Bronchial epithelial cell (primary cell): Measurements from ENCODE around the gene SLC9A4. TPM values are rescaled to one million over a fixed set of nuclear protein-coding genes. Genes with fewer than 3 reads are reported as not detected.

Experiments used
- DNase-seq: peaks from one replicate; pipeline ENCODE4 v3.0.0-alpha.2; 2010; ENCODE audit warnings: low read depth
- FAIRE-seq: peaks from 2 replicates; lab custom pipeline; 2011; peaks lifted over from hg19 to GRCh38; lab: Jason Lieb, UNC
- H3K27me3 ChIP-seq: 2 replicates; pipeline ENCODE4 v1.5.1; 2011; ENCODE audit warnings: low read length; ENCODE audit not compliant: control insufficient read depth, insufficient read depth
- H3K36me3 ChIP-seq: 2 replicates; pipeline ENCODE4 v1.5.1; 2011; ENCODE audit warnings: low read length; ENCODE audit not compliant: control insufficient read depth, insufficient read depth
- H3K4me3 ChIP-seq: 2 replicates; pipeline ENCODE4 v1.5.1; 2011; ENCODE audit warnings: mild to moderate bottlenecking, low read depth, low read length, control low read depth
- total RNA-seq: library from RNA; depleted of rRNA; stranded (reverse); fragments of >200 nt; gene quantifications from 2 replicates; pipeline ENCODE4 v1.2.1, GENCODE V29; 2014
- TF ChIP-seq, protein P1 (sequence below): IDR thresholded peaks from 2 replicates; pipeline ENCODE4 v1.5.1; 2011; ENCODE audit warnings: mild to moderate bottlenecking, moderate library complexity, low read length, control low read depth, inconsistent platforms; ENCODE audit not compliant: insufficient read depth, severe bottlenecking

Gene SLC9A4
- total RNA-seq, 1 donor from 2014 or later: under 0.01 TPM

DNA sequence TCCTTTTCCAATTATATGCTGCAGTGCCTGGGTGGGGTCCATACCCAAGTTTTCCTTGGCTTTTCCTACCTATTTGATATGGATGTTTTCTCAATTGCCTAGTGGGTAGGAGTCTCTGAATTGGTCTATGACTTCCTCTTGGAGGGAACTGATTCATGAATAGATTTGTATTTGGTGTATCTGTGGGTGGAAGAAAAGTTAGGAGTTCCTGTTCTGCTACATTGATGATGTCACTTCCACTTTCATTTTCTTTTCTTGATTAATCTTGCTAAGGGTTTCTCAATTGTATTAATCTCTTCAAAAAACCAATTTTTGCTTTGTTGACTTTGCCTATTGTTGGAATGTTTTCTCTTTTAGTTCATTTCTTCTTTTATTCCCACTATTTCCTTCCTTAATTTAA, 108.9 kb downstream of the SLC9A4 start:
- no peak overlapping the region for H3K4me3 ChIP-seq
- FAIRE-seq (no peak), DNase-seq (peak; percentile 40)
- TF ChIP-seq, protein P1, sequence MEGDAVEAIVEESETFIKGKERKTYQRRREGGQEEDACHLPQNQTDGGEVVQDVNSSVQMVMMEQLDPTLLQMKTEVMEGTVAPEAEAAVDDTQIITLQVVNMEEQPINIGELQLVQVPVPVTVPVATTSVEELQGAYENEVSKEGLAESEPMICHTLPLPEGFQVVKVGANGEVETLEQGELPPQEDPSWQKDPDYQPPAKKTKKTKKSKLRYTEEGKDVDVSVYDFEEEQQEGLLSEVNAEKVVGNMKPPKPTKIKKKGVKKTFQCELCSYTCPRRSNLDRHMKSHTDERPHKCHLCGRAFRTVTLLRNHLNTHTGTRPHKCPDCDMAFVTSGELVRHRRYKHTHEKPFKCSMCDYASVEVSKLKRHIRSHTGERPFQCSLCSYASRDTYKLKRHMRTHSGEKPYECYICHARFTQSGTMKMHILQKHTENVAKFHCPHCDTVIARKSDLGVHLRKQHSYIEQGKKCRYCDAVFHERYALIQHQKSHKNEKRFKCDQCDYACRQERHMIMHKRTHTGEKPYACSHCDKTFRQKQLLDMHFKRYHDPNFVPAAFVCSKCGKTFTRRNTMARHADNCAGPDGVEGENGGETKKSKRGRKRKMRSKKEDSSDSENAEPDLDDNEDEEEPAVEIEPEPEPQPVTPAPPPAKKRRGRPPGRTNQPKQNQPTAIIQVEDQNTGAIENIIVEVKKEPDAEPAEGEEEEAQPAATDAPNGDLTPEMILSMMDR: no peak
- no peaks in the 10 kb centered on the region for H3K36me3 ChIP-seq
- H3K27me3 ChIP-seq: no peaks in the 10 kb centered on the region

DNA sequence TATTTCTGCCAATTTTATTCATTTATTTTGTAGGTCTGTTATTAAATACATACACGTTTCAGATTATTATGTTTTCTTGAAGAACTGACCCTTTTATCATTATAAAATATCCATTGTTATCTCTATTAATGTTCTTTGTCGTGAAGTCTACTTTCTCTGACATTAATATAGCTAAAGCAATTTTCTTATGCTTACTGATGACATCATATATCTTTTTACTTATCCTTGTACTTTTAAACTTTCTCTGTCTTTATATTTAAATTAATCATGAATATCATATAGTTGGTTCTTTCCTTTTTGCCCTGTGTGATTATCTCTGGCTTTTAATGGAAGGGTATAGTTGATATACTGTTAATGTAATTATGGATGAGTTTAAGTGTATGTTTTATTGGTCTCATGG, 109.8 kb downstream of the SLC9A4 start:
- H3K36me3 ChIP-seq: no peaks in the 10 kb centered on the region
- no peaks in the 10 kb centered on the region for H3K27me3 ChIP-seq
- DNase-seq (no peak), FAIRE-seq (no peak)
- TF ChIP-seq, protein P1: no peak
- H3K4me3 ChIP-seq: no peak overlapping the region

Other genes with a start within 250 kb of the SLC9A4 start
- gene IL1RL1, start 161.7 kb upstream of the SLC9A4 start, total RNA-seq: 65.8 and 162 TPM in 2 replicates
- 5.3 and 11.5 TPM in 2 replicates for gene IL18R1, start 117.4 kb upstream of the SLC9A4 start, total RNA-seq
- not detected in 2 replicates for gene IL18RAP, start 50.1 kb upstream of the SLC9A4 start, total RNA-seq
- gene SLC9A2, start 146.3 kb downstream of the SLC9A4 start, total RNA-seq: under 0.01 and 0.13 TPM in 2 replicates